Right atrium auricular region (tissue), 2 donors: ENCODE measurements around the gene DPP6. TPM values are rescaled to one million over a fixed set of nuclear protein-coding genes. Genes with fewer than 3 reads are reported as not detected.

Experiments used
- DNase-seq: peaks from one replicate; pipeline ENCODE4 v3.0.0-alpha.2; 2019; ENCODE audit warnings: low spot score
- H3K27ac ChIP-seq, 2 donors: fragments of 200-600 bp; sonication (generic); 1 replicate in 1 of 2; 2 replicates in 1 of 2; pipeline ENCODE4 v1.5.1; 2016 to 2019
- H3K27me3 ChIP-seq, 2 donors: fragments of 200-600 bp; sonication (generic); one replicate each; pipeline versions ENCODE4 v1.5.1 to v1.6.0; 2017 to 2019
- H3K36me3 ChIP-seq: fragments of 200-600 bp; sonication (generic); one replicate; pipeline ENCODE4 v1.5.1; 2016
- H3K4me1 ChIP-seq, 2 donors: fragments of 200-600 bp; sonication (generic); one replicate each; pipeline versions ENCODE4 v1.5.1 to v1.6.0; 2017 to 2019
- H3K4me3 ChIP-seq, 2 donors: fragments of 200-600 bp; sonication (generic); 1 replicate in 1 of 2; 2 replicates in 1 of 2; pipeline ENCODE4 v1.5.1; 2017 to 2019; ENCODE audit warnings: mild to moderate bottlenecking in 1 of 2, moderate library complexity in 1 of 2
- H3K9me3 ChIP-seq, 2 donors: fragments of 200-600 bp; sonication (generic); one replicate each; pipeline ENCODE4 v1.5.1; 2019
- CTCF ChIP-seq, 2 donors: fragments of 200-600 bp; sonication (generic); IDR thresholded peaks; one replicate each; pipeline ENCODE4 v1.5.1; 2019; ENCODE audit warnings: antibody characterized with exemption in 2 of 2
- total RNA-seq, 2 donors: library from RNA; depleted of rRNA; stranded (reverse); fragments of >200 nt; gene quantifications; one replicate each; pipeline ENCODE4 v1.1.0, GENCODE V29; 2016

DPP6 gene
- total RNA-seq, 2 donors from 2014 or later: 0.35 to 0.85 TPM

- H3K9me3 ChIP-seq: no peaks in the 10 kb centered on the region
- no peak overlapping the region for H3K4me3 ChIP-seq
Observed at GRCh38 chr7:154748089-154748786, 696.0 kb downstream of the DPP6 start.

GRCh38 chr7:154750353-154750801, 698.2 kb downstream of the DPP6 start:
- H3K4me1 ChIP-seq: no peaks in the 10 kb centered on the region
- H3K27me3 ChIP-seq: no peaks in the 10 kb centered on the region
- H3K27ac ChIP-seq: no peak overlapping the region
- no peak for DNase-seq
- no peak overlapping the region for H3K4me3 ChIP-seq
- no peaks in the 10 kb centered on the region for H3K9me3 ChIP-seq
- no peaks in the 10 kb centered on the region for H3K36me3 ChIP-seq
- no peak for TF ChIP-seq CTCF (IDR thresholded peaks at IDR 0.05)

More at GRCh38 chr7:154748089-154748786, 696.0 kb downstream of the DPP6 start:
- no peaks in the 10 kb centered on the region for H3K4me1 ChIP-seq
- no peak for TF ChIP-seq CTCF (IDR thresholded peaks at IDR 0.05)
- H3K27ac ChIP-seq: no peak overlapping the region
- H3K36me3 ChIP-seq: no peaks in the 10 kb centered on the region
- no peak for DNase-seq
- H3K27me3 ChIP-seq: no peaks in the 10 kb centered on the region

DNA sequence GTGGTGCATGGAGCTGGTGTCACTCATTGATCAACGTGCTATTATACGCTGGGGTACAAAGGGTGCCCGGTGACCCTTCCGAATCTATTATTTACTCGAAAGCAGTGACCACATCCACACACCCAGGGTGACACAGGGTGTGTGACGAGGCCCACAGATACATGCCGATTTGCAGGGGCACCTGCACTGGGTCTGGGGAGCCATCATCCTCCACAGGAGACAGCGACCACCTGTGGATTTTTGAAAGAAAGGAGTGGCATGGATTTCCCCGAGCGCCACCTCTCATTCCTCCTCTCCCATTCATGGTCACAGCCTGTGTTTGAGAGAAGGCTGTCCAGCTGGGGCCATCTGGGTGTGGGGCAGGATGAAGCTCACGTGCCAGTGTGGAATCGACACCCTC, 701.0 kb downstream of the DPP6 start:
- no peak overlapping the region for H3K4me3 ChIP-seq
- DNase-seq: no peak
- TF ChIP-seq CTCF (IDR thresholded peaks at IDR 0.05): no peak

GRCh38 chr7:154757756-154758155, 705.6 kb downstream of the DPP6 start:
- TF ChIP-seq CTCF (IDR thresholded peaks at IDR 0.05): no peak
- Histone ChIP-seq H3K27ac (no peak overlapping the region), H3K9me3 (no peaks in the 10 kb centered on the region), H3K27me3 (no peaks in the 10 kb centered on the region), H3K36me3 (no peaks in the 10 kb centered on the region), H3K4me3 (no peak overlapping the region), H3K4me1 (no peaks in the 10 kb centered on the region)
- DNase-seq: no peak

More for the DNA sequence above, 701.0 kb downstream of the DPP6 start:
- Histone ChIP-seq H3K36me3 (no peaks in the 10 kb centered on the region), H3K27ac (no peak overlapping the region), H3K27me3 (no peaks in the 10 kb centered on the region), H3K9me3 (no peaks in the 10 kb centered on the region), H3K4me1 (no peaks in the 10 kb centered on the region)

DNA sequence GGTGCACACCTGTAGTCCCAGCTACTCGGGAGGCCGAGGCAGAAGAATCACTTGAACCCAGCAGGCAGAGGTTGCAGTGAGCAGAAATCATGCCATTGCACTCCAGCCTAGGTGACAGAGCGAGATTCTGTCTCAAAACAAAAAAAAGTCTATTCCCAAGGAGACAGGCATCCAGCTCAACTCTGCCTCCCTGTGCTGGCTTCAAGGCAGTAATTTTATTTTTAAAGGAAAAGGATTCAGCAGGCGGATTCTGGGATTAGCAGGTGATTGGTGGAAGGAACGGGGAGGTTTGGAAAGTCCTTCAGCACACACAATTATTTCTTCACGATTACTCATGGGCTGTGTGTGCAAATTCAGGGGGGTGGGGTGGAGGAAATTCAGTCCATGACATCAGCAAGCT, 707.8 kb downstream of the DPP6 start:
- Histone ChIP-seq H3K27me3 (no peaks in the 10 kb centered on the region), H3K27ac (no peak overlapping the region), H3K36me3 (no peaks in the 10 kb centered on the region), H3K9me3 (no peaks in the 10 kb centered on the region), H3K4me1 (no peaks in the 10 kb centered on the region), H3K4me3 (no peak overlapping the region)
- DNase-seq: no peak
- TF ChIP-seq CTCF (IDR thresholded peaks at IDR 0.05): no peak

DNA sequence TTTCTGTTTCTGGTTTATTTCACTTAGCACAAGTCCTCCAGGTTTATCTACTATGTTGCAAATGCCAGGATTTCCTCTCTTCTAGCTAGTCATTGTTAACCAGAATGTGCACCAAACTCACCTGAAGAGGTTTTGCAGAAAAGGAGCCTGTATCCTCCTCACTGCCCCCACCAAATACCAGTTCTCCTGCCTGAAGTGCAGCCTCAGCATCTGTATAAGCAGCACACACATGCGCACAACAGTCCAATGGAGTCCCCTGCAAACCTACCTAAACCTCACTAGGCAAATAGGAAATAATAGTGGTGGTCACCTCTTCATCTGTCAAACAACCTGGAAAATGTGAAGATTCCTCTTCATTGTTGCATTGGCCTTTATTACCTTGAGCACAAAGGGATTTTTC, 712.9 kb downstream of the DPP6 start:
- no peak for TF ChIP-seq CTCF (IDR thresholded peaks at IDR 0.05)
- no peaks in the 10 kb centered on the region for H3K36me3 ChIP-seq
- no peaks in the 10 kb centered on the region for H3K27me3 ChIP-seq
- no peak for DNase-seq
- H3K4me3 ChIP-seq: no peak overlapping the region
- H3K27ac ChIP-seq: no peak overlapping the region
- no peaks in the 10 kb centered on the region for H3K4me1 ChIP-seq
- no peaks in the 10 kb centered on the region for H3K9me3 ChIP-seq
